Prostate gland (tissue), 2 donors: ENCODE data around the gene NDUFS6.

ENCODE experiments used
- CTCF ChIP-seq, 4 experiments: fragments of 200-600 bp in 2 of 4; fragments of 450-650 bp in 2 of 4; sonication (generic) in 2 of 4; IDR thresholded peaks; 1 replicate in 3 of 4; 2 replicates in 1 of 4; pipeline ENCODE4 v1.5.1; 2016 to 2019; ENCODE audit warnings: antibody characterized with exemption in 4 of 4, mild to moderate bottlenecking in 2 of 4, moderate library complexity in 2 of 4
- POLR2A ChIP-seq: fragments of 450-650 bp; IDR thresholded peaks from one replicate; pipeline ENCODE4 v1.6.1; 2016; ENCODE audit warnings: antibody characterized with exemption, mild to moderate bottlenecking

GRCh38 chr5:1789834-1790471, 11.3 kb upstream of the NDUFS6 start:
- no peak for TF ChIP-seq CTCF (IDR thresholded peaks at IDR 0.05)
- TF ChIP-seq POLR2A: no peak
